ENCODE results near the gene RBCK1.

GRCh38 chr20:460180-460579 is 52.1 kb downstream of the RBCK1 start:
- TF ChIP-seq POLR2A (IDR thresholded peaks at IDR 0.05) (no peak), CTCF (IDR thresholded peaks at IDR 0.05 in 8 of 11, conservative IDR thresholded peaks at IDR 0.05 in 3 of 11) (no peak)
